ENCODE data around the gene HUNK. TPM values are rescaled to one million over a fixed set of nuclear protein-coding genes. Genes with fewer than 3 reads are reported as not detected.

The HUNK gene
- total and polyA plus RNA-seq, 2 experiments from 2014 or later = 7.1 to 10.8 TPM

DNA sequence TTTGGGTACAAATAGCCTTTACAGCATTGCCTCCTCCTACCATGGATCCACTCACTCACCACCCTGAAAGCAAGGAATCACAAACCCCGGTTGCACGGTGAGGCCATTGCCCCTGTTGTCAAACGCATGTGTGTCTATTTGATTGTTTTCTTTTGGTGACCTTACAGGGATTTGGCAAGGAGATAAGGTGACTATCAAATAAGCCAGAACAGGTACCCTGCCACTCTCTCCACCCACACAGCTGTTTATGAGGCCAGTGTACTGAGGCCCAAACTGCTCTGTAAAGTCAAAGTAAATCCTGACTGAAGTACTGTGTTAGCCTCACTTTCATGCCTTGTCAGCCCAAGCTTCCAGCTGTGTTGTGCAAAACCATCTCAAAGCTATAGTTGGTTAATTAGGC lies 136.4 kb downstream of the HUNK start:
- H3K9me3 ChIP-seq (ENCODE audit: low read depth) = no peaks in the 10 kb centered on the region
- H3K36me3 ChIP-seq (replicated peaks; ENCODE audit: insufficient read depth, low read depth) = no peaks in the 10 kb centered on the region
- H3K79me2 ChIP-seq = no peaks in the 10 kb centered on the region
- H3K9me2 ChIP-seq (replicated peaks; ENCODE audit: insufficient read depth) = no peaks in the 10 kb centered on the region
- H4K20me1 ChIP-seq (ENCODE audit: insufficient read depth, poor library complexity, severe bottlenecking) = no peaks in the 10 kb centered on the region
- DNase-seq (ENCODE audit: low spot score) = no peak
- WGBS (ENCODE audit: low lambda C conversion rate, missing lambda C conversion rate) = 34% methylated on average over 3 of the region's 3 CpGs
- TF ChIP-seq EZH2 (IDR thresholded peaks at IDR 0.05; ENCODE audit: borderline replicate concordance) = no peak
- TF ChIP-seq, protein P1, sequence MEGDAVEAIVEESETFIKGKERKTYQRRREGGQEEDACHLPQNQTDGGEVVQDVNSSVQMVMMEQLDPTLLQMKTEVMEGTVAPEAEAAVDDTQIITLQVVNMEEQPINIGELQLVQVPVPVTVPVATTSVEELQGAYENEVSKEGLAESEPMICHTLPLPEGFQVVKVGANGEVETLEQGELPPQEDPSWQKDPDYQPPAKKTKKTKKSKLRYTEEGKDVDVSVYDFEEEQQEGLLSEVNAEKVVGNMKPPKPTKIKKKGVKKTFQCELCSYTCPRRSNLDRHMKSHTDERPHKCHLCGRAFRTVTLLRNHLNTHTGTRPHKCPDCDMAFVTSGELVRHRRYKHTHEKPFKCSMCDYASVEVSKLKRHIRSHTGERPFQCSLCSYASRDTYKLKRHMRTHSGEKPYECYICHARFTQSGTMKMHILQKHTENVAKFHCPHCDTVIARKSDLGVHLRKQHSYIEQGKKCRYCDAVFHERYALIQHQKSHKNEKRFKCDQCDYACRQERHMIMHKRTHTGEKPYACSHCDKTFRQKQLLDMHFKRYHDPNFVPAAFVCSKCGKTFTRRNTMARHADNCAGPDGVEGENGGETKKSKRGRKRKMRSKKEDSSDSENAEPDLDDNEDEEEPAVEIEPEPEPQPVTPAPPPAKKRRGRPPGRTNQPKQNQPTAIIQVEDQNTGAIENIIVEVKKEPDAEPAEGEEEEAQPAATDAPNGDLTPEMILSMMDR (IDR thresholded peaks at IDR 0.05; ENCODE audit: poor library complexity) = no peak
- TF ChIP-seq EZH2phosphoT487 (IDR thresholded peaks at IDR 0.05; ENCODE audit: low read depth, severe bottlenecking, unreplicated experiment) = no peak
- H3K4me2 ChIP-seq = no peak overlapping the region
- H3K27me3 ChIP-seq = no peaks in the 10 kb centered on the region
- H2AFZ ChIP-seq = no peak overlapping the region
- H3K4me3 ChIP-seq = no peak overlapping the region
- H3K27ac ChIP-seq = no peak overlapping the region
- no peaks in the 10 kb centered on the region for H3K4me1 ChIP-seq (ENCODE audit: insufficient read depth)

DNA sequence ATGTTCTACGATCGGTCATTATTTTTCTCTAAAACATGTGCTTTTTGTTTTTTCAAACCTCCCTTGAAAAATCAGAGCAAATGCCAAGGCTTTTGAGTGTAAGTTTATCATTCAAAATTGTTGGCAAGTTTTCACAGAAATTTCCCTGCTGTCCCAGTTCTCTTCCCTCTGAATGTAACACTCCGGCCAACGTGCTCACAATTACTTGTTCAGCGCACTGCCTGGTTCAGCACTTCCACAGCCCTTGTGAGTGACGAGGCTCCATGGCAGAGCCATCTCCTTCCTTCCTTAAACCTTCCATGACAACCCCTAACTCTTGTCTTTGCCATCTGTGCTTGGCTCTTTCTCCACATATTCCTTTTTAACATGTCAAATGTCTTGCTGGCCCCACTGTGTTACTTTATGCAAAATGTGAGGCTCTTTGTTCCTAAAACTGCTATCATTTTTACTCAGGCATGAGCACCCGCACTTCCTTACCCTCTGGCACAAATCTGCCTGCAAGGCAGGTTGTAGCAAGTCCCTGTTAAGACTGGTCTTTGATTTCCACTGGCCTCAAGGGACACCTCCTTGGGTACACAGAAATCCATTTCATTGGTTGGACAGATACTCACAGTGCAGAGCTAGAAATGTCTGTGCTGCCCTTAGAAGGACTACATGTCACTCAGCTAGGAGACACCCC lies 142.8 kb downstream of the HUNK start:
- WGBS (ENCODE audit: low lambda C conversion rate, missing lambda C conversion rate) = 73% methylated on average over 7 of the region's 7 CpGs
- DNase-seq (ENCODE audit: low spot score) = no peak
- Histone ChIP-seq H3K36me3 (replicated peaks; ENCODE audit: insufficient read depth, low read depth) (no peaks in the 10 kb centered on the region), H4K20me1 (ENCODE audit: insufficient read depth, poor library complexity, severe bottlenecking) (no peaks in the 10 kb centered on the region), H2AFZ (no peak overlapping the region), H3K4me1 (ENCODE audit: insufficient read depth) (no peaks in the 10 kb centered on the region), H3K27me3 (no peaks in the 10 kb centered on the region), H3K27ac (no peak overlapping the region), H3K4me3 (no peak overlapping the region), H3K9me3 (ENCODE audit: low read depth) (no peaks in the 10 kb centered on the region), H3K4me2 (no peak overlapping the region), H3K9me2 (replicated peaks; ENCODE audit: insufficient read depth) (no peaks in the 10 kb centered on the region), H3K79me2 (no peaks in the 10 kb centered on the region)
- no peak for TF ChIP-seq EZH2 (IDR thresholded peaks at IDR 0.05; ENCODE audit: borderline replicate concordance)
- TF ChIP-seq, protein P1 (IDR thresholded peaks at IDR 0.05; ENCODE audit: poor library complexity) = no peak
- no peak for TF ChIP-seq EZH2phosphoT487 (IDR thresholded peaks at IDR 0.05; ENCODE audit: low read depth, severe bottlenecking, unreplicated experiment)

DNA sequence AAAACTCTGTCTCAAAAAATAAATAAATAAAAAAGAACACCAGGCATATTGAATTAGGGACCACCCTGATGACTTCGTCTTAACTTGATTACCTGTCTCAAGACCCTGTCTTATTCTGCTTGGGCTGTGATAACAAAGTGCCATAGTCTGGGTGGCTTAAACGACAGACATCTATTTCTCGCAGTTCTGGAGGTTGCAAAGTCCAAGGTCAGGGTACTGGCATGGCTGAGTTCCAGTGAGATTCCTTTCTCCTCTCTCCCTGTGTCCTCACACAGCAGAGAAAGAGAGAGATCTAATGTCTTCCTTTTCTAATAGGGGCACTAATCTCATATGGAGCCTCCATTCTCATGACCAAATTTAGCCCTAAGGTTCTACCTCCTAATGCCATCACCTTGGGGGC lies 145.6 kb downstream of the HUNK start:
- H3K4me3 ChIP-seq = no peak overlapping the region

More for the DNA sequence above, 145.6 kb downstream of the HUNK start:
- no peak overlapping the region for H2AFZ ChIP-seq
- TF ChIP-seq EZH2 (IDR thresholded peaks at IDR 0.05; ENCODE audit: borderline replicate concordance) (no peak), EZH2phosphoT487 (IDR thresholded peaks at IDR 0.05; ENCODE audit: low read depth, severe bottlenecking, unreplicated experiment) (no peak)
- TF ChIP-seq, protein P1 (IDR thresholded peaks at IDR 0.05; ENCODE audit: poor library complexity) = no peak
- no peaks in the 10 kb centered on the region for H3K79me2 ChIP-seq
- H3K9me3 ChIP-seq (ENCODE audit: low read depth) = no peaks in the 10 kb centered on the region
- no peak for DNase-seq (ENCODE audit: low spot score)
- H3K27me3 ChIP-seq = no peaks in the 10 kb centered on the region
- no peak overlapping the region for H3K4me2 ChIP-seq
- no peaks in the 10 kb centered on the region for H3K36me3 ChIP-seq (replicated peaks; ENCODE audit: insufficient read depth, low read depth)
- H3K4me1 ChIP-seq (ENCODE audit: insufficient read depth) = no peaks in the 10 kb centered on the region
- no peaks in the 10 kb centered on the region for H4K20me1 ChIP-seq (ENCODE audit: insufficient read depth, poor library complexity, severe bottlenecking)
- H3K9me2 ChIP-seq (replicated peaks; ENCODE audit: insufficient read depth) = no peaks in the 10 kb centered on the region
- 90% methylated on average over 3 of the region's 3 CpGs for WGBS (ENCODE audit: low lambda C conversion rate, missing lambda C conversion rate)
- H3K27ac ChIP-seq = no peak overlapping the region
